Heart right ventricle (tissue), 16 donors: Measurements from ENCODE around the gene ZFAND2B. TPM values are rescaled to one million over a fixed set of nuclear protein-coding genes. Genes with fewer than 3 reads are reported as not detected.

Experiments used
- ATAC-seq, 8 donors: fragments of 200-7000 bp; cut with Tn5 transposase; one replicate each; pipeline ENCODE4 v1.9.1; 2020; ENCODE audit warnings: mild to moderate bottlenecking in 8 of 8, moderate library complexity in 8 of 8, moderate number of reproducible peaks in 1 of 8
- DNase-seq, 2 donors: peaks; one replicate each; pipeline ENCODE4 v3.0.0-alpha.2; 2020
- H3K27ac ChIP-seq, 10 donors: fragments of 200-600 bp; sonication (generic) in 2 of 10; one replicate each; pipeline versions ENCODE4 v1.5.0 to v1.8.0; 2020 to 2022; ENCODE audit warnings: mild to moderate bottlenecking in 3 of 10
- H3K27me3 ChIP-seq, 7 donors: fragments of 200-600 bp; one replicate each; pipeline ENCODE4 v1.8.0; 2021 to 2022; ENCODE audit warnings: mild to moderate bottlenecking in 2 of 7
- H3K36me3 ChIP-seq, 9 donors: fragments of 200-600 bp; sonication (generic) in 1 of 9; one replicate each; pipeline versions ENCODE4 v1.5.0 to v1.8.0; 2020 to 2022; ENCODE audit warnings: mild to moderate bottlenecking in 2 of 9
- H3K4me1 ChIP-seq, 9 donors: fragments of 200-600 bp; sonication (generic) in 1 of 9; one replicate each; pipeline versions ENCODE4 v1.5.0 to v1.8.0; 2020 to 2022; ENCODE audit warnings: mild to moderate bottlenecking in 4 of 9
- H3K4me3 ChIP-seq, 10 donors: fragments of 200-600 bp; sonication (generic) in 2 of 10; one replicate each; pipeline versions ENCODE4 v1.5.0 to v1.8.0; 2020 to 2022; ENCODE audit warnings: mild to moderate bottlenecking in 7 of 10, moderate library complexity in 2 of 10
- H3K9me3 ChIP-seq, 11 donors: fragments of 200-600 bp in 10 of 11; sonication (generic) in 2 of 11; one replicate each; pipeline versions ENCODE4 v1.5.0 to v1.8.0; 2013 to 2022; ENCODE audit warnings: mild to moderate bottlenecking in 2 of 11, control low read depth in 1 of 11, moderate library complexity in 1 of 11
- WGBS, 2 donors: extraction: QIAGEN DNeasy Blood & Tissue Kit; methylation state at CpG; one replicate each; pipeline ENCODE4 v1.1.7; 2013; ENCODE audit warnings: inconsistent platforms in 1 of 2; 5-methylcytosine and 5-hydroxymethylcytosine counted together
- intact Hi-C, 10 donors: fragments of 100-400 bp; cut with DNase I; formaldehyde crosslinking; loops; one replicate each; pipeline versions ENCODE4 v1.11.1 to v1.14.2; 2022
- polyA plus RNA-seq, 2 donors: library from polyadenylated mRNA; stranded (reverse); fragments of 200-250 nt; gene quantifications; one replicate each; pipeline ENCODE4 v1.2.3, GENCODE V29; 2013
- total RNA-seq, 10 donors: library from RNA; stranded (reverse); fragmentation: NEBNext Ultra II Directional in 3 of 10; extraction: Animal tissue kit (Norgen Biotek cat#: 25700) in 3 of 10; gene quantifications; one replicate each; pipeline versions ENCODE4 v1.2.1 to v1.2.4, GENCODE V29; 2021 to 2023
- TF ChIP-seq, protein P1 (sequence below), 9 donors: fragments of 200-600 bp; sonication (generic) in 2 of 9; IDR thresholded peaks; one replicate each; pipeline versions ENCODE4 v1.5.0 to v1.8.0; 2021 to 2022; ENCODE audit warnings: antibody characterized with exemption in 9 of 9, mild to moderate bottlenecking in 5 of 9, moderate library complexity in 1 of 9
- donor health status: Arrhythmogenic right ventricular cardiomyopathy.
- donor health status: ischemic (EF 13 %, LVEDD 7.1; RV severe dilation, severe dysfunction).
- donor health status: healthy with polysubstance abuse.
- donor health status: DM: no; HTN: yes; CAD: no.
- donor health status: DM: no; HTN: no; CAD: no.
- donor health status: ischemic (EF 25% LVEDD 6.9; RV normal size, moderate dysfunction).
- donor health status: ischemic (EF 25% LVEDD 5.7; RV mildly dilated, moderate dysfunction).
- donor health status: healthy.
- donor health status: DM: yes; HTN: yes; CAD: no.
- donor health status: Ischemic cardiomyopathy.
- donor health status: ischemic (EF 35%, LVEDD 5.7; RV mildly dilated, moderate dysfunction).
- donor health status: nonischemic (EF 11% LVEDD 7.7; RV severe dilation, severe dysfunction).
- donor health status: DM: yes; HTN: yes; CAD: no.
- donor health status: PGD.
- donor health status: ischemic (EF 29% LVEDD 5.4; RV normal size, mild dysfunction).
- donor health status: nonischemic (EF 23%, LVEDD 6.1; RV moderate dilation, normal function).

The ZFAND2B gene
- total and polyA plus RNA-seq, 12 donors = 11.5 to 40.8 (median 17.4) TPM

DNA sequence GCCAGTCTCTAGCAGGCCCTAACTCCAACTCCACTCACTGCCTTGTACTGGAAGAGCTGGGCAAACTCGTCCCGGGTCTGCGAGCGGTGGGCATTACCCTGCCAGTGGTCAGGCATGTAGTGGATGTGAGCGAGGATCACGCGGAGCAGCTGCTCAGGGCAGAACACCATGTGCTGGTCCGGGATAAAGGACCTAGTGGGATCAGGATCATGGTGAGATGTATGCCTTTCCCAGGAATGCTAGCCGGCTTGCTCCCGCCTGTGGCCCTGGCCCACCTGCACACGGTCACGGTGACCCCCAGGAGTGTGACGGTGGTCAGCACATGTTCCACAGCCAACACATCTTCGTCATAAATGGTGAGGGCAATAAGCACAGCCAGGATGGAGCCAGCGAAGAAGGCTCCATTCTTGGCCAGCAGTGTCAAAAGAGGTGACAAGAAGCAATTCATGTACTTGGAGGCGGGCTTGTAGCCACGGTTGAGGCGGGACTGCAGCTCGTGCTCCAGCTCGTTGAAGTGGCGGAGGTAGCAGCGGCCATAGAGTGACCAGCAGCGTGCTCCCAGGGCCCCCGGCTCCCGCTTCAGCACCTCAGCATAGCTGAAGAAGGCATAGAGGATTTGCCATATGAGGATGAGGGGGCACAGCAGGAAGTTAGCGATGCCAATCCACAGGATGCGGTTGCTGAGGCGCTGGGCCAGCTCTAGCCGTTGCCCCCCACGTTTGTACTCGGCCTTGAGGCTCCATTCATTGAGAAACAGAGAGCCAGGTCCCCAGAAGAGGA lies 17.4 kb downstream of the ZFAND2B start:
- ATAC-seq (no peak), DNase-seq (no peak)
- Histone ChIP-seq H3K4me3 (no peak overlapping the region), H3K9me3 (no peaks in the 10 kb centered on the region), H3K27me3 (no peaks in the 10 kb centered on the region), H3K4me1 (peaks cover 13 to 46% (median 29%) of the 10 kb centered on the region in 9 donors), H3K36me3 (peaks cover 2 to 83% (median 58%) of the 10 kb centered on the region in 9 donors), H3K27ac (no peak overlapping the region)
- 92 to 94% methylated on average over 31 of the region's 31 CpGs for WGBS, 2 donors
- TF ChIP-seq, protein P1, sequence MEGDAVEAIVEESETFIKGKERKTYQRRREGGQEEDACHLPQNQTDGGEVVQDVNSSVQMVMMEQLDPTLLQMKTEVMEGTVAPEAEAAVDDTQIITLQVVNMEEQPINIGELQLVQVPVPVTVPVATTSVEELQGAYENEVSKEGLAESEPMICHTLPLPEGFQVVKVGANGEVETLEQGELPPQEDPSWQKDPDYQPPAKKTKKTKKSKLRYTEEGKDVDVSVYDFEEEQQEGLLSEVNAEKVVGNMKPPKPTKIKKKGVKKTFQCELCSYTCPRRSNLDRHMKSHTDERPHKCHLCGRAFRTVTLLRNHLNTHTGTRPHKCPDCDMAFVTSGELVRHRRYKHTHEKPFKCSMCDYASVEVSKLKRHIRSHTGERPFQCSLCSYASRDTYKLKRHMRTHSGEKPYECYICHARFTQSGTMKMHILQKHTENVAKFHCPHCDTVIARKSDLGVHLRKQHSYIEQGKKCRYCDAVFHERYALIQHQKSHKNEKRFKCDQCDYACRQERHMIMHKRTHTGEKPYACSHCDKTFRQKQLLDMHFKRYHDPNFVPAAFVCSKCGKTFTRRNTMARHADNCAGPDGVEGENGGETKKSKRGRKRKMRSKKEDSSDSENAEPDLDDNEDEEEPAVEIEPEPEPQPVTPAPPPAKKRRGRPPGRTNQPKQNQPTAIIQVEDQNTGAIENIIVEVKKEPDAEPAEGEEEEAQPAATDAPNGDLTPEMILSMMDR (IDR thresholded peaks at IDR 0.05) = no peak
- intact Hi-C loops = loop anchor here in 1 of 10 donors (10.0 kb wide), 1 partner anchor 71 kb away; no protein-coding TSS in a partner anchor

DNA sequence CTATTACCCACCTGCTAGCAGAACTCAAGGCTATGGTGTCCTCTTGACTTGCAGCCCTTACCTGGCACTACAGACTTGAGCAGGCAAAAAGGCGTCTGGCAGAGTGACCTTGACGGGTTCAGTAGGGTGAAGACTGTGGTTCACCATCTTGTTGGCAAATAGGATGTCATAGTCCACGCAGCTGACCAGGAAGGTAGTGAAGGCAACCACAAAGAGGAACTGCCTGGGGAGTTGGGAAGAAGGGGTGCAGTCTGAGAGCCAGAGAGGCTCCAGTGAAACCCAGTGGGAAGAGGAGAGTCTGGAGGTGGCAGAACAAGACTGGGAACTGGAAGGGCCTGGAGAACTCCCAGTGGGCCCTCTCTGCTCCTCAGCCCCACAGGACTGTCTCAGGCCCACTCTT lies 18.8 kb downstream of the ZFAND2B start:
- TF ChIP-seq, protein P1 (IDR thresholded peaks at IDR 0.05) = no peak
- intact Hi-C loops = loop anchor here in 2 of 10 donors (5.0 to 10.0 kb wide), 2 partner anchors 69 to 72 kb away; no protein-coding TSS in a partner anchor
- Histone ChIP-seq H3K27me3 (no peaks in the 10 kb centered on the region), H3K36me3 (peaks cover 2 to 74% (median 54%) of the 10 kb centered on the region in 9 donors), H3K4me1 (peaks cover 8 to 40% (median 20%) of the 10 kb centered on the region in 9 donors), H3K27ac (no peak overlapping the region), H3K9me3 (no peaks in the 10 kb centered on the region), H3K4me3 (no peak overlapping the region)
- 81 to 89% methylated on average over 3 of the region's 3 CpGs for WGBS, 2 donors
- ATAC-seq (no peak), DNase-seq (no peak)

DNA sequence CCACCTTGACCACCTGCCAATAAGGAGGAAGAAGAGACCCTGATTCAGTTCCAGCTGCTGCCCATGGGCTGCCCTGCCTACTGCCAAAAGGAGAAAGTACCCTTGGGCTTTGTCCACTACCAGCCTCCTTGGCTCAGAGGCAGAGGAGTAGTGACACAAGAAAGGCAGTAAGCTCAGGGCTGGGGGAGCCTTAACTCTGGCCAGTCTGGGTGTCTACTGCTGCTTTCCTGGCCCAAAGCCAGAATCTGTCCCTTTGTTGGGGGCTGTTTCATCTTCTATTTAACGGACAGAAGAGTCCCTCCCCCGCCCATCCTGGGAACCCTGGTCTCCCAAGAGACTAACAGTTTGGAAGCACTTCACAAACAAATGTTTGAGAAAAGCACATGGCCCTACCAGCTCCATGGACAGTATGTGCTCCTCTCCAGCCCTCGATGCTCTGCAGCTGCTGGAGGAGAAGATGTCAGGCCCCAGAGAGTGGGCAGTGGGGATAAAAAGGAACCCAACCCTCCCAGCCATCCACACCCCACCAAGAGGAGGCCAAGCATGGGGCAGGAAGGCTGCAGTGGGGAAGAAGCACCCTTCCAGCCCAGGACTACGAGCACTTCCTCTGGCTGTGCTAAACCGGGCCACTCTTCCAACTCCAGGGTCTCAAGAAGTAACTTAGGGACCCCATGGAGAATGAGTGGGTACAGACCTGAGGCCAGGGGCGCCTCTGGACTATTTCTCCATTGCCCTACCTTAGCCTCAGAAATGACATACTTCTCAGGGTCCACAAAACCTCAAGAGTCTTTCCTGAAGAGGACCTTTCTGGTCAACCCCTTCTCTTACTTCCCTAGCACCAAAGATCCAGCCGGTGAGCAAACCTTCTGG lies 21.7 kb downstream of the ZFAND2B start:
- no peak for ATAC-seq
- intact Hi-C loops = loop anchor here in 3 of 10 donors (2.0 to 10.0 kb wide), 3 partner anchors 51 to 69 kb away; partner anchors contain the start of gene DNAJB2 (in 1 of the 3)

More for the DNA sequence above, 21.7 kb downstream of the ZFAND2B start:
- H3K4me1 ChIP-seq = peaks cover 15 to 49% (median 32%) of the 10 kb centered on the region in 9 donors
- no peaks in the 10 kb centered on the region for H3K9me3 ChIP-seq
- H3K36me3 ChIP-seq = peaks cover 2 to 65% (median 42%) of the 10 kb centered on the region in 9 donors
- H3K27me3 ChIP-seq = no peaks in the 10 kb centered on the region
- H3K4me3 ChIP-seq = peak overlapping the region; percentile 45 to 91 (median 82)
- 41% methylated on average over 7 of the region's 7 CpGs for WGBS, 2 donors
- DNase-seq = no peak
- H3K27ac ChIP-seq = peak overlapping the region in 9 of 10 donors; percentile 93 to 99 (median 96)
- TF ChIP-seq, protein P1 (IDR thresholded peaks at IDR 0.05) = no peak
